Thyroid gland (tissue), 4 donors: ENCODE measurements around the gene DNM3. TPM values are rescaled to one million over a fixed set of nuclear protein-coding genes. Genes with fewer than 3 reads are reported as not detected.
"Not testable (repeated sequence)": the region's sequence is repeated elsewhere in the genome, so short reads cannot be mapped to it uniquely, and the experiment has no call there.

Experiments used
- DNase-seq, 2 donors: peaks; one replicate each; pipeline ENCODE4 v3.0.0-alpha.2; 2019
- H3K27ac ChIP-seq, 3 donors: fragments of 200-600 bp; sonication (generic); 1 replicate in 2 of 3; 2 replicates in 1 of 3; pipeline ENCODE4 v1.5.1; 2016 to 2019; ENCODE audit warnings: mild to moderate bottlenecking in 1 of 3, moderate library complexity in 1 of 3
- H3K27me3 ChIP-seq: fragments of 200-600 bp; sonication (generic); one replicate; pipeline ENCODE4 v1.5.1; 2019
- H3K36me3 ChIP-seq, 2 donors: fragments of 200-600 bp; sonication (generic); one replicate each; pipeline ENCODE4 v1.5.1; 2016 to 2019
- H3K4me1 ChIP-seq, 2 donors: fragments of 200-600 bp; sonication (generic); one replicate each; pipeline ENCODE4 v1.5.1; 2017 to 2019
- H3K4me3 ChIP-seq, 3 donors: fragments of 200-600 bp; sonication (generic); replicated peaks in 1 of 3; 1 replicate in 2 of 3; 2 replicates in 1 of 3; pipeline ENCODE4 v1.5.1; 2016; ENCODE audit warnings: mild to moderate bottlenecking in 1 of 3
- H3K9me3 ChIP-seq: fragments of 200-600 bp; sonication (generic); one replicate; pipeline ENCODE4 v1.5.1; 2017
- CTCF ChIP-seq, 6 experiments: fragments of 200-600 bp in 3 of 6; fragments of 450-650 bp in 3 of 6; sonication (generic) in 3 of 6; IDR thresholded peaks; one replicate each; pipeline ENCODE4 v1.5.1; 2016 to 2019; ENCODE audit warnings: antibody characterized with exemption in 6 of 6, mild to moderate bottlenecking in 2 of 6, inconsistent platforms in 1 of 6, moderate library complexity in 1 of 6
- POLR2A ChIP-seq, 2 donors: fragments of 450-650 bp; IDR thresholded peaks; one replicate each; pipeline ENCODE4 v1.6.1; 2017; ENCODE audit warnings: antibody characterized with exemption in 2 of 2, mild to moderate bottlenecking in 2 of 2, moderate library complexity in 1 of 2
- WGBS, 2 donors: methylation state at CpG; one replicate each; pipeline ENCODE4 v1.1.5; 2017; 5-methylcytosine and 5-hydroxymethylcytosine counted together
- intact Hi-C: fragments of 100-400 bp; cut with DNase I; formaldehyde crosslinking; loops from one replicate; pipeline ENCODE4 v1.15.1; 2023
- total RNA-seq, 4 donors: library from RNA; depleted of rRNA; stranded (reverse); fragments of >200 nt; gene quantifications; one replicate each; pipeline ENCODE4 v1.2.3, GENCODE V29; 2016

DNM3 gene
- total RNA-seq, 4 donors from 2014 or later: 9.0 to 13.6 (median 10.8) TPM

- DNase-seq: no peak
- TF ChIP-seq POLR2A (IDR thresholded peaks at IDR 0.05) (no peak), CTCF (IDR thresholded peaks at IDR 0.05) (no peak)
These were observed 210.6 kb downstream of the DNM3 start for GRCh38 chr1:172051898-172052297.

GRCh38 chr1:172054172-172054571 lies 212.9 kb downstream of the DNM3 start:
- no peaks in the 10 kb centered on the region for H3K36me3 ChIP-seq
- H3K4me1 ChIP-seq: no peaks in the 10 kb centered on the region
- H3K4me3 ChIP-seq: no peak overlapping the region
- no peaks in the 10 kb centered on the region for H3K9me3 ChIP-seq
- no peak for DNase-seq
- intact Hi-C loops: no loop called here
- H3K27ac ChIP-seq: no peak overlapping the region
- 90% methylated on average over 1 of the region's 1 CpG for WGBS, 2 donors
- no peaks in the 10 kb centered on the region for H3K27me3 ChIP-seq
- no peak for TF ChIP-seq CTCF (IDR thresholded peaks at IDR 0.05)
- TF ChIP-seq POLR2A (IDR thresholded peaks at IDR 0.05): no peak

More at GRCh38 chr1:172051898-172052297, 210.6 kb downstream of the DNM3 start:
- H3K4me1 ChIP-seq: no peaks in the 10 kb centered on the region
- no peaks in the 10 kb centered on the region for H3K9me3 ChIP-seq
- WGBS, 2 donors: 89 to 95% methylated on average over 2 of the region's 2 CpGs
- H3K27me3 ChIP-seq: no peaks in the 10 kb centered on the region
- intact Hi-C loops: no loop called here
- no peaks in the 10 kb centered on the region for H3K36me3 ChIP-seq
- H3K27ac ChIP-seq: no peak overlapping the region
- no peak overlapping the region for H3K4me3 ChIP-seq

- H3K9me3 ChIP-seq, H3K4me3 ChIP-seq, H3K27me3 ChIP-seq, intact Hi-C loops, DNase-seq, H3K4me1 ChIP-seq, H3K36me3 ChIP-seq, H3K27ac ChIP-seq: not testable (repeated sequence)
- 94 to 98% methylated on average over 20 to 23 of the region's 23 CpGs for WGBS, 2 donors
These were observed 214.6 kb downstream of the DNM3 start for GRCh38 chr1:172055816-172056419.

- Histone ChIP-seq H3K36me3 (no peaks in the 10 kb centered on the region), H3K27me3 (no peaks in the 10 kb centered on the region), H3K4me1 (no peaks in the 10 kb centered on the region), H3K4me3 (no peak overlapping the region), H3K9me3 (no peaks in the 10 kb centered on the region), H3K27ac (no peak overlapping the region)
- WGBS, 2 donors: 81 to 88% methylated on average over 3 of the region's 3 CpGs
- TF ChIP-seq POLR2A (IDR thresholded peaks at IDR 0.05) (no peak), CTCF (IDR thresholded peaks at IDR 0.05) (no peak)
- intact Hi-C loops: no loop called here
- no peak for DNase-seq
These were observed 227.0 kb downstream of the DNM3 start for GRCh38 chr1:172068334-172068733.

- no peak for DNase-seq
- no peaks in the 10 kb centered on the region for H3K36me3 ChIP-seq
- no peak for TF ChIP-seq CTCF (IDR thresholded peaks at IDR 0.05)
- TF ChIP-seq POLR2A (IDR thresholded peaks at IDR 0.05): no peak
- H3K4me1 ChIP-seq: no peaks in the 10 kb centered on the region
- no peak overlapping the region for H3K4me3 ChIP-seq
- H3K27ac ChIP-seq: no peak overlapping the region
- H3K9me3 ChIP-seq: no peaks in the 10 kb centered on the region
- no peaks in the 10 kb centered on the region for H3K27me3 ChIP-seq
- intact Hi-C loops: no loop called here
These were observed 227.8 kb downstream of the DNM3 start for GRCh38 chr1:172069051-172069450.

DNA sequence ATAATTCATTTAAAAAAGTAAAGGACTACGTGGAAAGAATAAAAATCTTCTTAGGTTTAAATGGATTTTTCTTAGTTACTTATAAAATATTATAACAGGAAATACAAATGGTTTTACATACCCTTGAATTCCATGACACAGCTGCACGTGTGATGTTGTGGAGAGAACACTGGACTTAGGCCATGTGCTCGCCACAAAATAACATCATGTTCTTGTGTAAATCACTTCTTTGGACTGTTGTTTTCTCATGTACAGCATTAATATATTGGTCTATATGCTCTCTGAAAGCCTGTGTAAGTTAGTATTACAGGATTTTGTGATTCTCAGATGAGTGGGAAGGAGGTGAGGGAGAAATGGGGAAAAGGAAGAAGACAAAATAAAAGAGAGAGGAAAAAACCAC lies 228.2 kb downstream of the DNM3 start:
- H3K9me3 ChIP-seq: no peaks in the 10 kb centered on the region
- no peak for DNase-seq
- intact Hi-C loops: no loop called here
- no peaks in the 10 kb centered on the region for H3K4me1 ChIP-seq
- 72 to 78% methylated on average over 3 of the region's 3 CpGs for WGBS, 2 donors
- TF ChIP-seq CTCF (IDR thresholded peaks at IDR 0.05) (no peak), POLR2A (IDR thresholded peaks at IDR 0.05) (no peak)
- H3K36me3 ChIP-seq: no peaks in the 10 kb centered on the region
- H3K27me3 ChIP-seq: no peaks in the 10 kb centered on the region
- H3K4me3 ChIP-seq: no peak overlapping the region
- H3K27ac ChIP-seq: no peak overlapping the region
